Epithelial cell of esophagus (primary cell): ENCODE data around the gene ZNF391.
"Not testable (repeated sequence)": the region's sequence is repeated elsewhere in the genome, so short reads cannot be mapped to it uniquely, and the experiment has no call there.

ENCODE experiments used
- DNase-seq: peaks from one replicate; pipeline ENCODE4 v3.0.0; 2010; ENCODE audit warnings: low read depth
- H3K4me3 ChIP-seq: 2 replicates; pipeline ENCODE4 v1.5.1; 2011; ENCODE audit warnings: mild to moderate bottlenecking, low read length, control low read depth
- CTCF ChIP-seq: IDR thresholded peaks from 2 replicates; pipeline ENCODE4 v1.5.1; 2011; ENCODE audit warnings: low read depth, mild to moderate bottlenecking, low read length, control low read depth, inconsistent platforms; ENCODE audit not compliant: insufficient read depth; ENCODE audit errors: missing control alignments

ZNF391 gene

GRCh38 chr6:27419363-27419762 lies 30.8 kb downstream of the ZNF391 start:
- no peak for TF ChIP-seq CTCF
- no peak for DNase-seq

GRCh38 chr6:27422651-27423332 lies 34.2 kb downstream of the ZNF391 start:
- H3K4me3 ChIP-seq, result no peak overlapping the region
- DNase-seq, result no peak
- no peak for TF ChIP-seq CTCF

More at GRCh38 chr6:27419363-27419762, 30.8 kb downstream of the ZNF391 start:
- H3K4me3 ChIP-seq, result no peak overlapping the region

- H3K4me3 ChIP-seq, DNase-seq: not testable (repeated sequence)
Measured at GRCh38 chr6:27424851-27425250, 36.3 kb downstream of the ZNF391 start.

- no peak overlapping the region for H3K4me3 ChIP-seq
- no peak for TF ChIP-seq CTCF
- no peak for DNase-seq
Measured at GRCh38 chr6:27426045-27426620, 37.6 kb downstream of the ZNF391 start.

GRCh38 chr6:27428502-27428901 lies 39.9 kb downstream of the ZNF391 start:
- no peak for DNase-seq
- no peak for TF ChIP-seq CTCF
- no peak overlapping the region for H3K4me3 ChIP-seq

GRCh38 chr6:27428966-27429365 lies 40.4 kb downstream of the ZNF391 start:
- no peak overlapping the region for H3K4me3 ChIP-seq
- TF ChIP-seq CTCF, result no peak
- DNase-seq, result no peak

GRCh38 chr6:27433714-27434113 lies 45.2 kb downstream of the ZNF391 start:
- no peak for TF ChIP-seq CTCF
- DNase-seq, result no peak
- no peak overlapping the region for H3K4me3 ChIP-seq
